Measurements from ENCODE around the gene VPS54.

GRCh38 chr2:63863707-63864106, 155.5 kb downstream of the VPS54 start:
- TF ChIP-seq EP300 (IDR thresholded peaks at IDR 0.05) (no peak), CTCF (IDR thresholded peaks at IDR 0.05) (no peak), POLR2AphosphoS5 (IDR thresholded peaks at IDR 0.05) (no peak), POLR2A (IDR thresholded peaks at IDR 0.05) (no peak)
